Smooth muscle cell (in vitro differentiated cells): ENCODE data around the gene FOXN3. TPM values are rescaled to one million over a fixed set of nuclear protein-coding genes. Genes with fewer than 3 reads are reported as not detected.

Source experiments
- DNase-seq: peaks from one replicate; lab custom pipeline; 2025; ENCODE audit not compliant: unreplicated experiment; lab: John Stamatoyannopoulos, UW
- H2AFZ ChIP-seq: fragments of 200-600 bp; sonication (generic); 2 replicates; pipeline ENCODE4 v1.6.0; 2016; ENCODE audit warnings: antibody characterized with exemption, low read depth, mild to moderate bottlenecking
- H3F3A ChIP-seq: fragments of 200-600 bp; sonication (generic); 2 replicates; pipeline ENCODE4 v1.6.0; 2017; ENCODE audit warnings: antibody characterized with exemption, low read depth
- H3K27ac ChIP-seq: fragments of 200-600 bp; sonication (generic); 2 replicates; pipeline ENCODE4 v1.5.1; 2016; ENCODE audit warnings: low read depth, mild to moderate bottlenecking
- H3K27me3 ChIP-seq: fragments of 200-600 bp; sonication (generic); 2 replicates; pipeline ENCODE4 v1.6.1; 2016; ENCODE audit warnings: low read depth, mild to moderate bottlenecking
- H3K36me3 ChIP-seq: fragments of 200-600 bp; sonication (generic); 2 replicates; pipeline ENCODE4 v1.5.1; 2016; ENCODE audit warnings: low read depth
- H3K4me1 ChIP-seq: fragments of 200-600 bp; sonication (generic); 2 replicates; pipeline ENCODE4 v1.5.1; 2016; ENCODE audit warnings: low read depth
- H3K4me2 ChIP-seq: fragments of 200-600 bp; sonication (generic); 2 replicates; pipeline ENCODE4 v1.6.0; 2016; ENCODE audit warnings: mild to moderate bottlenecking
- H3K4me3 ChIP-seq: fragments of 200-600 bp; sonication (generic); 2 replicates; pipeline ENCODE4 v1.5.1; 2016; ENCODE audit warnings: mild to moderate bottlenecking
- H3K79me2 ChIP-seq: fragments of 200-600 bp; sonication (generic); 2 replicates; pipeline ENCODE4 v1.6.0; 2016; ENCODE audit warnings: low read depth, mild to moderate bottlenecking
- H3K9ac ChIP-seq: fragments of 200-600 bp; sonication (generic); 2 replicates; pipeline ENCODE4 v1.6.0; 2016; ENCODE audit warnings: low read depth
- H3K9me3 ChIP-seq: fragments of 200-600 bp; sonication (generic); replicated peaks from 2 replicates; pipeline ENCODE4 v1.5.1; 2016; ENCODE audit warnings: low read depth
- H4K20me1 ChIP-seq: fragments of 200-600 bp; sonication (generic); 2 replicates; pipeline ENCODE4 v1.6.0; 2016; ENCODE audit warnings: low read depth
- CTCF ChIP-seq: fragments of 200-600 bp; sonication (generic); IDR thresholded peaks from 2 replicates; pipeline ENCODE4 v1.5.1; 2017; ENCODE audit warnings: borderline replicate concordance, mild to moderate bottlenecking, antibody characterized with exemption; ENCODE audit not compliant: insufficient read depth, poor library complexity, severe bottlenecking
- WGBS: methylation state at CpG from one replicate; pipeline ENCODE4 v1.1.7; 2016; ENCODE audit warnings: low lambda C conversion rate; 5-methylcytosine and 5-hydroxymethylcytosine counted together
- polyA plus RNA-seq: library from polyadenylated mRNA; unstranded; fragments of >200 nt; fragmentation: Nextera tagmentation; extraction: Ambion mirVana; gene quantifications from 2 replicates; pipeline ENCODE4 v1.2.1, GENCODE V29; 2016
- total RNA-seq: library from RNA; depleted of rRNA; stranded (reverse); fragments of >200 nt; gene quantifications from 2 replicates; pipeline ENCODE4 v1.2.3, GENCODE V29; 2014

Gene FOXN3
- total and polyA plus RNA-seq, 2 experiments from 2014 or later = 24.5 to 31.5 TPM

GRCh38 chr14:89247457-89248122 is 169.4 kb downstream of the FOXN3 start:
- H3K4me1 ChIP-seq = peaks cover 6% of the 10 kb centered on the region
- H3K4me3 ChIP-seq = no peak overlapping the region
- peaks cover 23% of the 10 kb centered on the region for H4K20me1 ChIP-seq
- no peak for TF ChIP-seq CTCF
- no peak overlapping the region for H3K4me2 ChIP-seq
- H2AFZ ChIP-seq = no peak overlapping the region
- H3K27me3 ChIP-seq = no peaks in the 10 kb centered on the region
- peak overlapping the region; percentile 50 for H3K27ac ChIP-seq
- no peaks in the 10 kb centered on the region for H3K9me3 ChIP-seq
- H3F3A ChIP-seq = no peaks in the 10 kb centered on the region
- H3K36me3 ChIP-seq = no peaks in the 10 kb centered on the region
- H3K9ac ChIP-seq = no peak overlapping the region
- 88% methylated on average over 3 of the region's 3 CpGs for WGBS
- no peak for DNase-seq
- H3K79me2 ChIP-seq = no peaks in the 10 kb centered on the region

GRCh38 chr14:89246290-89246689 is 170.7 kb downstream of the FOXN3 start:
- H3K27me3 ChIP-seq = no peaks in the 10 kb centered on the region
- DNase-seq = no peak
- no peak overlapping the region for H2AFZ ChIP-seq
- no peaks in the 10 kb centered on the region for H3K79me2 ChIP-seq
- H3K4me3 ChIP-seq = no peak overlapping the region
- no peaks in the 10 kb centered on the region for H3F3A ChIP-seq
- TF ChIP-seq CTCF = no peak
- H3K27ac ChIP-seq = no peak overlapping the region
- no peak overlapping the region for H3K9ac ChIP-seq
- no peak overlapping the region for H3K4me2 ChIP-seq
- H3K9me3 ChIP-seq = no peaks in the 10 kb centered on the region
- WGBS = 90% methylated on average over 8 of the region's 8 CpGs
- H3K4me1 ChIP-seq = peaks cover 6% of the 10 kb centered on the region
- peaks cover 23% of the 10 kb centered on the region for H4K20me1 ChIP-seq
- no peaks in the 10 kb centered on the region for H3K36me3 ChIP-seq

DNA sequence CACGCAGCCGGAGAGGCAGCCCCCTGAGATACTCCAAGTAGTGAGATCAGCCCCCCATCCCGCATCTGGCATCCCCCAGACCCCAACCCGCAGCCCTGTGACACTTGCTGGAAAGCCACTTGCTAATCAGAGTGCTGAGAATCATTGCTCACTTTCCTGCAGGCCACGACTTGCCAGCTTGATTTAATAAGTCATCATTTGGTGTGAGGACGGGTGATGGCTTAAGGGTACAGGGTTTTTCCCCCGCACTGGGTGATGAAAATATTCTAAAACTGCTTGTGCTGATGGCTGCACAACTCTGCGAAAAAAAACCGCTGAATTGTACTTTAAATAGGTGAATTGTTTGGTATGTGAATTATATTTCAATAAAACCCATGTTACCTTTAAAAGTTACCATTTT is 171.2 kb downstream of the FOXN3 start:
- no peak for TF ChIP-seq CTCF
- Histone ChIP-seq H3K27me3 (no peaks in the 10 kb centered on the region), H3K36me3 (no peaks in the 10 kb centered on the region), H3K4me1 (peaks cover 6% of the 10 kb centered on the region), H3K9me3 (no peaks in the 10 kb centered on the region), H3K79me2 (no peaks in the 10 kb centered on the region), H3F3A (no peaks in the 10 kb centered on the region), H3K27ac (no peak overlapping the region), H2AFZ (no peak overlapping the region), H3K9ac (no peak overlapping the region), H4K20me1 (peaks cover 26% of the 10 kb centered on the region), H3K4me3 (no peak overlapping the region), H3K4me2 (no peak overlapping the region)
- DNase-seq = no peak
- 88% methylated on average over 9 of the region's 9 CpGs for WGBS

DNA sequence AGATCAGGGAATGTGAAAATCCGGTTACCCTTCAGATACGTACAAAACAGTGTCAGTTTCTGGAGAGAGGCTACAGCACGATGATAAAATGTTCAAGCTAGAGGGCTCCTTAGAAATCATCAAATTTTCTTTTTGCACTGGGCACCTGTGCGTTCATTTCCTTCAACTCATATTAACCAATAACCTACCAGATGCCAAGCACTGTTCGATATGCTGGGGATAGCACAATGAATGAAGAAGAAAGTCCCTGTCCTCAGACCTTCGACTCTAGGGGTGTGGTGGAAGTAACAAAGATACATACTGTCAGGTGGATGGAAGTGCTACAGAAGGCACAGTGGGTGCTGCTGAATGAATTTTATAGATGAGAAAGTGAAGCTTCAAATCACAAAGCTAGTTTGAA is 172.3 kb downstream of the FOXN3 start:
- Histone ChIP-seq H3K36me3 (no peaks in the 10 kb centered on the region), H3K4me1 (peaks cover 6% of the 10 kb centered on the region), H3K9ac (no peak overlapping the region), H3K9me3 (no peaks in the 10 kb centered on the region), H3K4me3 (no peak overlapping the region), H3F3A (no peaks in the 10 kb centered on the region), H3K27me3 (no peaks in the 10 kb centered on the region), H3K27ac (no peak overlapping the region), H4K20me1 (peaks cover 33% of the 10 kb centered on the region), H3K79me2 (no peaks in the 10 kb centered on the region), H2AFZ (no peak overlapping the region), H3K4me2 (no peak overlapping the region)
- DNase-seq = no peak
- 84% methylated on average over 6 of the region's 6 CpGs for WGBS
- no peak for TF ChIP-seq CTCF
